HepG2 (cell line): ENCODE data around the gene NARF. TPM values are rescaled to one million over a fixed set of nuclear protein-coding genes. Genes with fewer than 3 reads are reported as not detected.

Source experiments
- KMT2B ChIP-seq: IDR thresholded peaks from 2 replicates; pipeline ENCODE4 v1.6.1; 2016; ENCODE audit warnings: missing genetic modification reagents, missing compliant biosample characterization
- MED1 ChIP-seq: sonication (generic); formaldehyde crosslinking; IDR thresholded peaks from 2 replicates; pipeline ENCODE4 v1.4.0; 2020; ENCODE audit warnings: missing genetic modification reagents
- MXI1 ChIP-seq: IDR thresholded peaks from 3 replicates; pipeline ENCODE4 v1.6.1; 2012; ENCODE audit warnings: low read depth, low read length, inconsistent platforms, borderline replicate concordance
- NCOA1 ChIP-seq: sonication (generic); formaldehyde crosslinking; IDR thresholded peaks from 2 replicates; pipeline ENCODE4 v1.9.0; 2021; ENCODE audit warnings: missing genetic modification reagents
- NFIC ChIP-seq: IDR thresholded peaks from 2 replicates; pipeline ENCODE4 v1.6.1; 2012; ENCODE audit warnings: mild to moderate bottlenecking, low read length, inconsistent platforms
- PRPF4 ChIP-seq: fragments of 200-400 bp; formaldehyde crosslinking; IDR thresholded peaks from 2 replicates; pipeline ENCODE4 v1.6.1; 2016; ENCODE audit warnings: low read length, low read depth; ENCODE audit not compliant: poor library complexity, severe bottlenecking
- RNF2 ChIP-seq: fragments of 450-650 bp; conservative IDR thresholded peaks from 2 replicates; pipeline ENCODE4 v1.6.1; 2016; ENCODE audit warnings: low read depth
- SKI ChIP-seq: fragments of 450-650 bp; IDR thresholded peaks from one replicate; pipeline ENCODE4 v1.6.1; 2018; ENCODE audit warnings: mild to moderate bottlenecking; ENCODE audit not compliant: partially characterized antibody
- YY1 ChIP-seq: IDR thresholded peaks from 2 replicates; pipeline ENCODE4 v1.6.1; 2011; ENCODE audit warnings: low read length, low read depth, moderate library complexity, mild to moderate bottlenecking; ENCODE audit not compliant: insufficient read depth, insufficient replicate concordance
- ZFAT ChIP-seq: sonication (generic); formaldehyde crosslinking; conservative IDR thresholded peaks from 2 replicates; pipeline ENCODE4 v1.8.1; 2023; ENCODE audit warnings: missing genetic modification reagents, inconsistent platforms
- ZNF180 ChIP-seq: sonication (generic); formaldehyde crosslinking; IDR thresholded peaks from 2 replicates; pipeline ENCODE4 v1.4.0; 2020; ENCODE audit warnings: low read depth, missing genetic modification reagents, borderline replicate concordance
- ZNF33B ChIP-seq: sonication (generic); formaldehyde crosslinking; IDR thresholded peaks from 2 replicates; pipeline ENCODE4 v1.5.1; 2020; ENCODE audit warnings: mild to moderate bottlenecking, missing genetic modification reagents
- ZNF564 ChIP-seq: sonication (generic); formaldehyde crosslinking; IDR thresholded peaks from 2 replicates; pipeline ENCODE4 v1.8.1; 2023; ENCODE audit warnings: mild to moderate bottlenecking, missing genetic modification reagents
- polyA plus RNA-seq, 8 experiments: library from polyadenylated mRNA; depleted of rRNA in 3 of 8; stranded (reverse) in 7 of 8; unstranded in 1 of 8; fragments of >200 nt; fragmentation: Illumina TruSeq in 4 of 8; extraction: Trizol in 4 of 8; gene quantifications; 2 replicates each; pipeline versions ENCODE4 v1.2.1 to v1.2.3, GENCODE V29; 2011 to 2016; ENCODE audit warnings: low read depth in 4 of 8, missing spikeins in 1 of 8, mixed read lengths in 1 of 8; ENCODE audit not compliant: insufficient read depth in 1 of 8
- total RNA-seq, 5 experiments: library from RNA; depleted of rRNA; stranded (reverse); fragments of >200 nt; fragmentation: Illumina TruSeq; extraction: Trizol; gene quantifications; 2 replicates each; pipeline ENCODE4 v1.2.3, GENCODE V29; 2016; ENCODE audit warnings: low read depth in 1 of 5
- TF ChIP-seq, protein P1 (sequence below): sonication (generic); formaldehyde crosslinking; IDR thresholded peaks from 2 replicates; pipeline ENCODE4 v1.8.1; 2022; ENCODE audit warnings: low read depth, mild to moderate bottlenecking, missing genetic modification reagents
- TF ChIP-seq, protein P2 (sequence below): sonication (generic); formaldehyde crosslinking; IDR thresholded peaks from 2 replicates; pipeline ENCODE4 v1.8.0; 2022; ENCODE audit warnings: mild to moderate bottlenecking, missing genetic modification reagents
- TF ChIP-seq, protein P3 (sequence below): sonication (generic); formaldehyde crosslinking; conservative IDR thresholded peaks from 2 replicates; pipeline ENCODE4 v1.5.0; 2020; ENCODE audit warnings: missing genetic modification reagents

The NARF gene
- total and polyA plus RNA-seq, 2 of the 13 experiments (the other 11 are each of a cell fraction or from before 2014, with no cell fraction given) = 61.1 to 144 TPM

DNA sequence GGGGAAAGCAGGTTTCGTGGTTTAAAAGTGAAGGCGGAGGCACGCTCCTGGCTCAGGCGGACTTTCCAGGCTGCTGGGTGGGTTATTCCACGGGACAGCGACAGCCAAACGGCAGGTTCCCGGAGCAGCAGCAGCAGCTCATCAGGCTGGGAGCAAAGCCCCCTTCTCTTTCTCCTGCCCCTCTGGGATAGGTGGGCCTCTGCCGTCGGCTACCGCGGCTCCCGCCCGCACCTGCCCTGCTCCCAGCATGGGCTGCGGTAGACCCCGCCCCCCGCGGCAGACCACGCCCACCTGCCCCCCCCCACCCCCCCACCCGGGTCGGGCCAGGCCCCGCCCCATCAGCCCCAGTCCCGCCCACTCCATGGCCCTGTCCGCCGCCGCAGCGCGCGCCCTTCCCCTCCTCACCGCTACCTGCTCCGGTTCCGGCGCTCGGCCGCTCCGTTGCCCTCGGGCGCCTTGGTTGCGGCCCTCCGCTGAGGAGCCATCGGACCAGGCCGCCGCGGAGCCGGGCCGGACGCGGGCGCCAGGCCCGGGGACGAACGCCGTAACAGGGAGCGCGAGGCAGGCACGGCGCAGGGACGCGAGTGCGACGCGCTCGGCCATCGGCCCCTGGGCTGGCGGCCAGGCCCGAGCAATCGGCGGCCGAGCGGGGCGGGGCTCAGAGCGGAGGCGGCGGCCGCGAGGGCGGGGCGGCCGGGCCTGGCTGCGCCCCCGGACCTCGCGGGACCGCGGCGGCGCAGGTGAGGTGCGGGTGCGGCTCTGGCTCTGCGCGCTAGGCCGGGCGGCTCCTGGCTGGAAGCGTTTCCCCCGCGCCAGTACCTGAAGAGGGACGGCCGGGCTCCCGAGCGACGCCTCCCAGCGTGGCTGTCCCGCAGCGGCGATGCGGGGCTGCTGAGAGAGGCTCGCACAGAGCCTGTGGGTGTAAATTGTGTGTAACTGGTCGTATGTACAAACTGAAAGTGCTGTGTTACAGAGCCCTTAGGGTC, 40.2 kb upstream of the NARF start, which contains the start of the genes HEXD and OGFOD3 (continued):
- TF ChIP-seq, protein P1, sequence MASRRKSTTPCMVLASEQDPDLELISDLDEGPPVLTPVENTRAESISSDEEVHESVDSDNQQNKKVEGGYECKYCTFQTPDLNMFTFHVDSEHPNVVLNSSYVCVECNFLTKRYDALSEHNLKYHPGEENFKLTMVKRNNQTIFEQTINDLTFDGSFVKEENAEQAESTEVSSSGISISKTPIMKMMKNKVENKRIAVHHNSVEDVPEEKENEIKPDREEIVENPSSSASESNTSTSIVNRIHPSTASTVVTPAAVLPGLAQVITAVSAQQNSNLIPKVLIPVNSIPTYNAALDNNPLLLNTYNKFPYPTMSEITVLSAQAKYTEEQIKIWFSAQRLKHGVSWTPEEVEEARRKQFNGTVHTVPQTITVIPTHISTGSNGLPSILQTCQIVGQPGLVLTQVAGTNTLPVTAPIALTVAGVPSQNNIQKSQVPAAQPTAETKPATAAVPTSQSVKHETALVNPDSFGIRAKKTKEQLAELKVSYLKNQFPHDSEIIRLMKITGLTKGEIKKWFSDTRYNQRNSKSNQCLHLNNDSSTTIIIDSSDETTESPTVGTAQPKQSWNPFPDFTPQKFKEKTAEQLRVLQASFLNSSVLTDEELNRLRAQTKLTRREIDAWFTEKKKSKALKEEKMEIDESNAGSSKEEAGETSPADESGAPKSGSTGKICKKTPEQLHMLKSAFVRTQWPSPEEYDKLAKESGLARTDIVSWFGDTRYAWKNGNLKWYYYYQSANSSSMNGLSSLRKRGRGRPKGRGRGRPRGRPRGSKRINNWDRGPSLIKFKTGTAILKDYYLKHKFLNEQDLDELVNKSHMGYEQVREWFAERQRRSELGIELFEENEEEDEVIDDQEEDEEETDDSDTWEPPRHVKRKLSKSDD (CRISPR knock-in tag) = 0 out of 2 replicates have a peak, but pooled peaks have one; percentile 55
- TF ChIP-seq ZNF33B (CRISPR knock-in tag) (0 out of 2 replicates have a peak, but pooled peaks have one; percentile 9), RNF2 (peak; percentile 91; the same call in 1 of the 2 replicates), YY1 (peak; percentile 94), PRPF4 (no peak), MXI1 (peak; percentile 89; the same call in 2 of the 3 replicates), NFIC (no peak), ZNF564 (peak; percentile 90; the same call in 1 of the 2 replicates), SKI (peak; percentile 82), ZNF180 (CRISPR knock-in tag) (no peak), NCOA1 (CRISPR knock-in tag) (peak; percentile 79; the same call in 1 of the 2 replicates), ZFAT (CRISPR knock-in tag) (no peak), MED1 (CRISPR knock-in tag) (peak; percentile 52), KMT2B (CRISPR knock-in tag) (peak; percentile 69; the same call in 1 of the 2 replicates)
- TF ChIP-seq, protein P2, sequence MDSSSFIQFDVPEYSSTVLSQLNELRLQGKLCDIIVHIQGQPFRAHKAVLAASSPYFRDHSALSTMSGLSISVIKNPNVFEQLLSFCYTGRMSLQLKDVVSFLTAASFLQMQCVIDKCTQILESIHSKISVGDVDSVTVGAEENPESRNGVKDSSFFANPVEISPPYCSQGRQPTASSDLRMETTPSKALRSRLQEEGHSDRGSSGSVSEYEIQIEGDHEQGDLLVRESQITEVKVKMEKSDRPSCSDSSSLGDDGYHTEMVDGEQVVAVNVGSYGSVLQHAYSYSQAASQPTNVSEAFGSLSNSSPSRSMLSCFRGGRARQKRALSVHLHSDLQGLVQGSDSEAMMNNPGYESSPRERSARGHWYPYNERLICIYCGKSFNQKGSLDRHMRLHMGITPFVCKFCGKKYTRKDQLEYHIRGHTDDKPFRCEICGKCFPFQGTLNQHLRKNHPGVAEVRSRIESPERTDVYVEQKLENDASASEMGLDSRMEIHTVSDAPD = peak; percentile 51; the same call in 1 of the 2 replicates
- TF ChIP-seq, protein P3, sequence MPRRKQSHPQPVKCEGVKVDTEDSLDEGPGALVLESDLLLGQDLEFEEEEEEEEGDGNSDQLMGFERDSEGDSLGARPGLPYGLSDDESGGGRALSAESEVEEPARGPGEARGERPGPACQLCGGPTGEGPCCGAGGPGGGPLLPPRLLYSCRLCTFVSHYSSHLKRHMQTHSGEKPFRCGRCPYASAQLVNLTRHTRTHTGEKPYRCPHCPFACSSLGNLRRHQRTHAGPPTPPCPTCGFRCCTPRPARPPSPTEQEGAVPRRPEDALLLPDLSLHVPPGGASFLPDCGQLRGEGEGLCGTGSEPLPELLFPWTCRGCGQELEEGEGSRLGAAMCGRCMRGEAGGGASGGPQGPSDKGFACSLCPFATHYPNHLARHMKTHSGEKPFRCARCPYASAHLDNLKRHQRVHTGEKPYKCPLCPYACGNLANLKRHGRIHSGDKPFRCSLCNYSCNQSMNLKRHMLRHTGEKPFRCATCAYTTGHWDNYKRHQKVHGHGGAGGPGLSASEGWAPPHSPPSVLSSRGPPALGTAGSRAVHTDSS = 0 out of 2 replicates have a peak, but pooled peaks have one; percentile 86
